Measurements from ENCODE around the gene AP3S2.
"Not testable (repeated sequence)": the region's sequence is repeated elsewhere in the genome, so short reads cannot be mapped to it uniquely, and the experiment has no call there.

AP3S2 gene

DNA sequence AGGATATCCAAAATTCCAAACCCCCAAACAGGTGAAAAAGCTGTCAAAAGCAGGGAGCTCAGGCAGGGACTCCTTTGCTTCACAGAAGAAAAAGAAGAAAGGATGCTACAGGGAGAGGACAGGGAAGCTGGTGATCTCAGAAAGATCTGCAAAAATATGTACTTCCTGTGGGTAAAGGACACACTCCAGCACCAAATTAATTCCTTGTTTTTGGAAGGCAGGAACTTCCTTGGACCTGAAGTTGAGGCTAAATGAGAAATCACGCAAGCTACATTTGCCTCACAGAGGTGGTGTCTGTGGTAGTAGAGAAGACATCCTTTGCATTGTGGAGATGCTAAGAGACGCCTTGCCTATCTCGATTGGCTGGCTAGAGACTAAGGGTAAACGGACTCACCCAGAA is 52.5 kb downstream of the AP3S2 start:
- Histone ChIP-seq H3K4me2 (ENCODE audit: low read length) (no peak overlapping the region), H3K9ac (ENCODE audit: low read depth, low read length) (no peak overlapping the region), H3K4me1 (ENCODE audit: control insufficient read depth, insufficient read depth, low read length) (peaks cover 46% of the 10 kb centered on the region), H3K9me3 (replicated peaks; ENCODE audit: low read length) (no peaks in the 10 kb centered on the region), H3K36me3 (ENCODE audit: insufficient read depth, low read length) (peaks cover 3% of the 10 kb centered on the region), H3K27me3 (ENCODE audit: control insufficient read depth, insufficient read depth, low read length) (no peaks in the 10 kb centered on the region), H3K4me3 (ENCODE audit: low read length) (no peak overlapping the region)

DNA sequence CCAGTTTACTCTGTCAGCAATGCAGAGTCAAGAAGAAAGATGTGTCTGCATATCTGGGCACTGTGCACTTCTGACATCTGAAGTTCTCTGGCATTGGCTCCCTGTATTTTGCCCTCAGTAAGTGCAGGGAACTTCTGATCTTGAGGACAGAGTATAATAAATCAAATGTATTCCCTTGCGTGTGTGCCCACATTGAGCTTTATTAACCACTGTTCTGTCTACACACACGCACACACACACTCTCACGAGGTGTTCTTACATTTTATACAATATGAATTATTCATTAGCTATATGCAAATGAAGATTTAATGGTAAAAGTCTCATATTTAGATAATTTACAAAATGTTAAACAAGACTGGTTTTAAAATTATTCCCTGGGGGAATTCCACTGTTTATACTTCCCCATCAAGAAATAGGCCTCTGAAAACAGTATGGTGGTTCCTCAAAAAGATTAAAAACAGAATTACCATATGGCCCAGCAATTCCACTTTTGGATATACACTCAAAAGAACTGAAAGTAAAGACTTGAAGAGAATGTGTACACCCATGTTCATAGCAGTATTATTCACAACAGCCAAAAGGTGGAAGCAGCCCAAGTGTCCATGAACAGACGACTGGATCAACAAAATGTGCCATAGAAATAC is 54.5 kb downstream of the AP3S2 start:
- no peaks in the 10 kb centered on the region for H3K9me3 ChIP-seq (replicated peaks; ENCODE audit: low read length)
- H3K4me3 ChIP-seq (ENCODE audit: low read length) = no peak overlapping the region
- peaks cover 15% of the 10 kb centered on the region for H3K36me3 ChIP-seq (ENCODE audit: insufficient read depth, low read length)
- no peaks in the 10 kb centered on the region for H3K27me3 ChIP-seq (ENCODE audit: control insufficient read depth, insufficient read depth, low read length)
- H3K4me2 ChIP-seq (ENCODE audit: low read length) = no peak overlapping the region
- peaks cover 31% of the 10 kb centered on the region for H3K4me1 ChIP-seq (ENCODE audit: control insufficient read depth, insufficient read depth, low read length)
- H3K9ac ChIP-seq (ENCODE audit: low read depth, low read length) = no peak overlapping the region

DNA sequence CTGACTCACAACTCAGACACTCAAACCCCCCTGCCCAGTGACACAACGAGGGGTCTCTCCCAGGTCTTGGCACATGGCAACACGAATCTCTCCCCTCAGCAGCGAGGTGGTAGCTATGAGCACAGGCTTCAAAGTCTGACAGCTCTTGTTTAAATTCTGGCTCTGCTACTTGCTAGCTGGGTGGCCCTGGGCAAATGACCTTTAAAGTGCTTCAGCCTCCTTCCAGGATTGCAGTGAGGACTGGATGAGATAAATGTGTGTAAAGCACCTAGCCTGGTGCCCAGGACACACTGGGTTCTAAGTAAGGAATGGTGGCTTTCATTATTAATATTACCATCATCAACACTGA is 56.0 kb downstream of the AP3S2 start:
- H3K9ac ChIP-seq (ENCODE audit: low read depth, low read length) = peak overlapping the region; percentile 76
- peaks cover 31% of the 10 kb centered on the region for H3K4me1 ChIP-seq (ENCODE audit: control insufficient read depth, insufficient read depth, low read length)
- peaks cover 30% of the 10 kb centered on the region for H3K36me3 ChIP-seq (ENCODE audit: insufficient read depth, low read length)
- peak overlapping the region; percentile 68 for H3K4me2 ChIP-seq (ENCODE audit: low read length)
- H3K4me3 ChIP-seq (ENCODE audit: low read length) = no peak overlapping the region
- H3K27me3 ChIP-seq (ENCODE audit: control insufficient read depth, insufficient read depth, low read length) = no peaks in the 10 kb centered on the region
- no peaks in the 10 kb centered on the region for H3K9me3 ChIP-seq (replicated peaks; ENCODE audit: low read length)

DNA sequence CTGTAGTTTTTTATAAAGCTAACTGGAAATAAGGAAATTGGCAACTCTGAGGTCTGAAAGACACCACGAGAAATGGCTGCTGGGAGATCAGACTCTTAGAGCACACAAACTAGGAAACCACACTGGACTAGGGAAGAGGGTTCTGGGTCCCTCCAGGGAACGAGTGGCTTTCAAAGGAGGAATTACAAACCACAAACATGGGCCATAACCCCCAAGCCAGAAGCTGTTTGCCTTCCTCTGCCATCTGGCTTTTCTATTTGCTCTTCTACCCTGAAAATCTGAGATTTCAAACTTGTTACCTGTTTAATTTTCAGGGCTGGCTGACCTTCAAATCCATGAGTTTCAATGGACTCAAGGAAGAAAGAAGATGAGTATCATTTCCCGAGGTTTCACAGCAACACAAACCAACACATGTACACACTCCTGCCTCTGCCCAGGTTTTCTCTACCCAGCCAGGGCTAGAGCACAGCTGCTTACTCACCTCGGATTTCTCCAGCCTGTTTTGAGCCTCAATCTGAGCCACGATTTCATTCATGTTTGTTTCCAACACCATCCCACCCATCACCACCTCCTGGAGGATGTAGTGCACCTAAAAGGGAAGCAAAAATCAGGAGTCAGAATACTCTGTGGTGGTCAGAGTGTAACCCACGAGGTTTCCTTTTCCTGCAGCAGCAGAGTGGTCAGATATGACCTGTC is 56.5 kb downstream of the AP3S2 start:
- Histone ChIP-seq H3K4me3 (ENCODE audit: low read length) (peak overlapping the region; percentile 43), H3K9ac (ENCODE audit: low read depth, low read length) (peak overlapping the region; percentile 76), H3K36me3 (ENCODE audit: insufficient read depth, low read length) (peaks cover 30% of the 10 kb centered on the region), H3K9me3 (replicated peaks; ENCODE audit: low read length) (no peaks in the 10 kb centered on the region), H3K27me3 (ENCODE audit: control insufficient read depth, insufficient read depth, low read length) (no peaks in the 10 kb centered on the region), H3K4me2 (ENCODE audit: low read length) (peak overlapping the region; percentile 68), H3K4me1 (ENCODE audit: control insufficient read depth, insufficient read depth, low read length) (peaks cover 31% of the 10 kb centered on the region)

DNA sequence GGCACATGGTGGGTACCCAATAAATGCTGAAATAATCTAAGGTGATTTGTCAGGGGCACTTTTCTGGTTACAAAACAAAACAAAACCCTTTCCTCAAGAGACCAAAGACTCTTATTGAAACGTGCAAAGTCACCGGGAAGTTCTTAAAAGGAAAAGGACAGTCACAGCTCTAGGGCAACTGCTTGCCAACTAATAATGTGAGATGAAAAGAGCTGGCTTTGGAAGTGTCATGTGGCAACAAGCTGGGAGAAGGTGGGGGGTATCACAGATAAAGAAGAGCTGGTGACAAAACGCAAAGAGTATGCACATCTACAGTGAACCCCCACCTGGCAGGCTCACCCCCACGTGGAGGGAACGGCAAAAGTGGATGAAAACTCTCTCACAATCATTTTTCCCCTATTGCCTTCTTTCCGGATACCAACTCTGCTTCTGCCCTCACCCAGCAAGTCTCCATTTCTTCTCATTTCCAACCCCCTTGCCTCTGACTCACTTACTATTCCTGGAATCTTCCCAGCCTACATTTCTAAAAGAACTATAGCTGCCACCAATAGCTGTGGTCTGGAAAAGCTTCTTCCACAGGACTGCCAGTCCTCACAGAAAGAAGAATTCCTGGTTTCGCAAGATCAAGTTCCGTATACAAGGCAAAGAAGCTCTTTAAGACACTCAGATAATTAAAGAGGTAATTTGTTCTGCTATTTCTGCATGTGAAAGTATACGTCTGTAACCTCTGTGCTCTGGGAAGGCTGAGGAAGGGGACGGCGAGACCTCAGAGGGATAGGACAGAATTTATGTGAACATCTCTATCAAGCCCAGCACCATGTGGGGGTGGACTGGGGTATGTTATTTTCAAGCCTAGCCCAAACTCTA is 57.3 kb downstream of the AP3S2 start:
- H3K9ac ChIP-seq (ENCODE audit: low read depth, low read length) = peak overlapping the region; percentile 76
- peaks cover 34% of the 10 kb centered on the region for H3K36me3 ChIP-seq (ENCODE audit: insufficient read depth, low read length)
- peak overlapping the region; percentile 43 for H3K4me3 ChIP-seq (ENCODE audit: low read length)
- peak overlapping the region; percentile 68 for H3K4me2 ChIP-seq (ENCODE audit: low read length)
- no peaks in the 10 kb centered on the region for H3K9me3 ChIP-seq (replicated peaks; ENCODE audit: low read length)
- peaks cover 32% of the 10 kb centered on the region for H3K4me1 ChIP-seq (ENCODE audit: control insufficient read depth, insufficient read depth, low read length)
- H3K27me3 ChIP-seq (ENCODE audit: control insufficient read depth, insufficient read depth, low read length) = no peaks in the 10 kb centered on the region

DNA sequence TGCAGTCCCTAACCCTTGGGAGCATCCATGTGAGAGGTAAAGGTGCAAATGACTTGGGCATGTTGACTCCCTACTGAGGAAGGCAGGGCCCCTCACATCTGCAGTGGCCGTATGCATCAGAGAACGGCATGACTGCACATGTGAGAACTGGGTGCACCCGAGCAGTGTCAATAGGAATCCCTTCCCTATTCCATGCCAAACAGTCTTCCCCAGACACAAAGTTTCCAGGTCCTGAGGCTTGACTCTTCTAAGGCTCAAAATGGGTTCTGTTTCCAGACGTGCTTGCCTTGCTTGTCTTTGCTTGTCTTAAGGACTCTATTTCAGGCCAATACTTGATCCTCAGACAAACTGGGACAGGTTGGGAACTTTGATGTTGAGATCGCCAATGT is 58.6 kb downstream of the AP3S2 start:
- peaks cover 37% of the 10 kb centered on the region for H3K36me3 ChIP-seq (ENCODE audit: insufficient read depth, low read length)
- H3K9me3 ChIP-seq (replicated peaks; ENCODE audit: low read length) = no peaks in the 10 kb centered on the region
- H3K27me3 ChIP-seq (ENCODE audit: control insufficient read depth, insufficient read depth, low read length) = no peaks in the 10 kb centered on the region
- no peak overlapping the region for H3K4me2 ChIP-seq (ENCODE audit: low read length)
- H3K9ac ChIP-seq (ENCODE audit: low read depth, low read length) = no peak overlapping the region
- peaks cover 37% of the 10 kb centered on the region for H3K4me1 ChIP-seq (ENCODE audit: control insufficient read depth, insufficient read depth, low read length)
- H3K4me3 ChIP-seq (ENCODE audit: low read length) = no peak overlapping the region

DNA sequence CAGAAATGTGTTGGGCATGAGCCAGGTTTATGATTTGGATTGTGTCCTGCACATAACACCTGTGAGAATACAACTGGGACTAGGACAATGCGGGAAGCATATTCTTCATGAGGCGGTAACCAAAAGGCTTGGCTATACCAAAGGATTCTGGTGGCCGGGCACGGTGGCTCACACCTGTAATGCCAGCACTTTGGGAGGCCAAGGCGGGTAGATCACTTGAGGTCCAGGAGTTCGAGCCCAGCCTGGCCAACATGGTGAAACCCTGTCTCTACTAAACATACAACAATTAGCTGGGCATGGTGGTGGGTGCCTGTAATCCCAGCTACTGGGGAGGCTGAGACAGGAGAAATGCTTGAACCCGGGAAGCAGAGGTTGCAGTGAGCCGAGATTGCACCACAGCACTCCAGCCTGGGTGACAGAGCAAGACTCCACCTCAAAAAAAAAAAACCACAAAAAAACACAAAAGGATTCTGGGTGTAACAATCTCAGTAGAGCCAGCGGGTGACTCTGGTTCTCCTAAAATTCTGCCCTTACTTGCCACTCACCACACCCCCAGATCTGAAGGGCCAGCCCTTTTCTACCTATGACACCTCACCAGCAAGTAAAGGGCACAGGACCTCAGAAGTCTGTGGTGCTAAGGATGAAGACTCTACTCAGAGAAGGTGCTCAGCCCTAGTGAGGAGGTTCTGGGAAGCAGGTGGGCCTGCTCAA is 59.2 kb downstream of the AP3S2 start:
- Histone ChIP-seq H3K36me3 (ENCODE audit: insufficient read depth, low read length) (peaks cover 34% of the 10 kb centered on the region), H3K4me1 (ENCODE audit: control insufficient read depth, insufficient read depth, low read length) (peaks cover 43% of the 10 kb centered on the region)
- H3K9ac ChIP-seq (ENCODE audit: low read depth, low read length); H3K27me3 ChIP-seq (ENCODE audit: control insufficient read depth, insufficient read depth, low read length); H3K9me3 ChIP-seq (replicated peaks; ENCODE audit: low read length); H3K4me2 ChIP-seq (ENCODE audit: low read length); H3K4me3 ChIP-seq (ENCODE audit: low read length): not testable (repeated sequence)

DNA sequence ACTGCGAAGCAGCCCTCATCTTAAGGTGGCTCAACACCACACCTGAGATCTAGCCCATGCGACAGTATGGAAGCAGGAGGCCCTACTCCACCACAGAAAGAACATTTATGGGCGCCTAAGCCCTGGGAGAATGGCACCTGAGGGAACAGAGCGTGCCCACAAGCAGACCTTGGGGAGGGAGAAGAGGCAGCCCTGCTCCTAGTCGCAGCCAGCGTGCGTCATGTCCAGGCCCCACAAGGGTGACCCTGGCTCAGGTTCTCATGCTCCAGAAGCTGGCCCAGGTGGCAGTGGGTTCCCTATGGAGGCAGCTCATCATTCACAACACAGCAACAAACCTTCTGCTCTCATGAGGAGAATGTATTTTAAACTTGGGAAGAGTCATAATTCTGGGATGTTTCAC is 59.8 kb downstream of the AP3S2 start:
- H3K4me1 ChIP-seq (ENCODE audit: control insufficient read depth, insufficient read depth, low read length) = peaks cover 49% of the 10 kb centered on the region
- H3K27me3 ChIP-seq (ENCODE audit: control insufficient read depth, insufficient read depth, low read length) = no peaks in the 10 kb centered on the region
- H3K4me2 ChIP-seq (ENCODE audit: low read length) = no peak overlapping the region
- peaks cover 34% of the 10 kb centered on the region for H3K36me3 ChIP-seq (ENCODE audit: insufficient read depth, low read length)
- no peak overlapping the region for H3K4me3 ChIP-seq (ENCODE audit: low read length)
- no peaks in the 10 kb centered on the region for H3K9me3 ChIP-seq (replicated peaks; ENCODE audit: low read length)
- H3K9ac ChIP-seq (ENCODE audit: low read depth, low read length) = no peak overlapping the region

DNA sequence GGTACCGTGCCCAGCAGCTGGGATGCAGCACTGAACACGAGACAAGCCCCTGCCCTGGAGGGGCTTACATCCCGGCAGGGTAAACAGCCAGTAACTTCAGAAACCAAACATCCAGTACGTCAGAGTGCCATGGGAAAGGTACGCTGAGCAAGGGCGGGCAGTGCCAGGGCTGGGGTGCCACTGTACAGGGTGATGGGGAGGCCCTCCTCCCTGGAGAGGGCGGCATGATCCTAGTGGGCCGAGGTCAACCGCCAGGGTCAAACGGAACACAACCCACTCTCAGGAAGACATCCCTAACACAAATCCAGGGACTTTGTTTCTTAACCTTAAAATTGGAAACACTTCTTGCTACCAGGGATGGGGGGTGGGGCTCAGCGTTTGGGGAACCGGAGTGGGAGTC is 63.2 kb downstream of the AP3S2 start:
- peaks cover 39% of the 10 kb centered on the region for H3K4me1 ChIP-seq (ENCODE audit: control insufficient read depth, insufficient read depth, low read length)
- peaks cover 34% of the 10 kb centered on the region for H3K36me3 ChIP-seq (ENCODE audit: insufficient read depth, low read length)
- no peak overlapping the region for H3K9ac ChIP-seq (ENCODE audit: low read depth, low read length)
- H3K4me3 ChIP-seq (ENCODE audit: low read length) = no peak overlapping the region
- no peaks in the 10 kb centered on the region for H3K9me3 ChIP-seq (replicated peaks; ENCODE audit: low read length)
- H3K27me3 ChIP-seq (ENCODE audit: control insufficient read depth, insufficient read depth, low read length) = no peaks in the 10 kb centered on the region
- H3K4me2 ChIP-seq (ENCODE audit: low read length) = no peak overlapping the region

DNA sequence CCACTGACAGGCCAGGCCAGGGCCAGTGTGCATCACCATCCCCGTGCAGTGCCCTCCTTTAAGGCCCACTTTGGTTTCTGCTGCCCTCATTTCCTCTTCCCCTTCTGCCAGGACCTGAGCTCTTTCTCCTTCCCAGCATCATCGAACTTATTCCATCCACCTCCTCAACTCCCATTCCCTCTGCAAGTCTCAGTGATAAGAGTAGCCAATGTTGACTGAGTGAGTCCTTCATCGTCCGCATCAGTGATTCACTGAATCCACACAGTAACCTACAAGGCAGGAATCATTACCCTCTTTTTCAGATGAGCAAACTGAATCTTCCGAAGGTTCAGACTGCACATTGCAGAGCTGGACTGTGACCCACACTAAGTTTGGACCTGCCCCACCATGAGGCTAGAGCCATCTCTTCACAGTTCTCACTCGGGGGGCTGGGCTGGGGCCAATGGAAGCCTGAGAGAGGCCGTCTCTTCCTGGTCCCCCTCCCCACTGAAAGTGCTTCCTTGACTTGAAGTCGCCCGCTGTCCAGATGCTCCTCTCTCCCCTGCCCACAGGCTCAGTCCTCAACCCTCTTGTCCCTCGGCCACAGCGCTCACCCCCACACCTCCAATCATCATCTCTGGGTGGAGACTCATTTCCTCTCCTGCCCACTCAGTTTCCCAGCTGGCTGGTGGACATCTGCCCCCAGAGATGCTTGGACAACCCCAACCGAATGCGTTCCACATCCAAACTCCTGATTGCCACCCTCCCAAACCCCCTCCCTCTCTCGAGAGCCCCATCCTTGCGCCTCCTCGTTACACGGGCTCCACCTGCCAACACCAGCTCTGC is 64.0 kb downstream of the AP3S2 start:
- H3K27me3 ChIP-seq (ENCODE audit: control insufficient read depth, insufficient read depth, low read length) = no peaks in the 10 kb centered on the region
- H3K4me3 ChIP-seq (ENCODE audit: low read length) = no peak overlapping the region
- no peak overlapping the region for H3K9ac ChIP-seq (ENCODE audit: low read depth, low read length)
- H3K4me2 ChIP-seq (ENCODE audit: low read length) = no peak overlapping the region
- no peaks in the 10 kb centered on the region for H3K9me3 ChIP-seq (replicated peaks; ENCODE audit: low read length)
- peaks cover 47% of the 10 kb centered on the region for H3K4me1 ChIP-seq (ENCODE audit: control insufficient read depth, insufficient read depth, low read length)
- peaks cover 27% of the 10 kb centered on the region for H3K36me3 ChIP-seq (ENCODE audit: insufficient read depth, low read length)
